HCT116 (cell line): Measurements from ENCODE around the gene EHF. TPM values are rescaled to one million over a fixed set of nuclear protein-coding genes. Genes with fewer than 3 reads are reported as not detected.

Source experiments
- ATAC-seq: fragments of 200-7000 bp; cut with Tn5 transposase; 2 replicates; pipeline ENCODE4 v1.9.1; 2020; ENCODE audit warnings: mild to moderate bottlenecking, moderate library complexity
- BruUV-seq: library from RNA; stranded (reverse); fragments of 400-500 nt; replicated peaks from 2 replicates; lab custom pipeline; 2021; lab: Mats Ljungman, UMichigan
- CTCF ChIA-PET: fragments of 300-600 bp; sonication (Branson Sonifier 250); formaldehyde crosslinking; loops from one replicate; lab custom pipeline; 2021; ENCODE audit warnings: antibody characterized with exemption; lab: Charles Lee
- POLR2A ChIA-PET: fragments of 300-600, 350-600 bp; sonication (Branson Sonifier 250); formaldehyde crosslinking; loops from one replicate; lab custom pipeline; 2021; ENCODE audit warnings: antibody characterized with exemption; lab: Charles Lee
- RAD21 ChIA-PET, 2 experiments: fragments of 300-600 bp; sonication (Branson Sonifier 250); formaldehyde crosslinking; loops; one replicate each; lab custom pipeline; 2023; ENCODE audit warnings: low total read pairs in 2 of 2; ENCODE audit not compliant: uncharacterized antibody in 2 of 2, unreplicated experiment in 2 of 2, low non-redundant PET in 1 of 2; lab: Charles Lee
- DNase-seq: peaks from one replicate; pipeline ENCODE4 v3.0.0-alpha.2; 2010; ENCODE audit warnings: low read depth, low spot score
- H2AFZ ChIP-seq: fragments of 200-600 bp; shearing (Covaris generic), sonication (generic); 2 replicates; pipeline ENCODE4 v1.6.1; 2017; ENCODE audit warnings: low read depth, mixed run types, mixed read lengths, antibody characterized with exemption, low read length; ENCODE audit not compliant: poor library complexity, severe bottlenecking
- H3K27ac ChIP-seq: 2 replicates; pipeline ENCODE4 v1.5.1; 2012; ENCODE audit warnings: low read depth, low read length
- H3K27me3 ChIP-seq: fragments of 200-600 bp; sonication (generic); 2 replicates; pipeline ENCODE4 v1.6.1; 2016; ENCODE audit warnings: mixed run types, low read length, mixed read lengths; ENCODE audit not compliant: insufficient read depth
- H3K36me3 ChIP-seq, 2 experiments: fragments of 200-500 bp in 1 of 2; fragments of 200-600 bp in 1 of 2; sonication (Bioruptor generic) in 1 of 2; sonication (generic) in 1 of 2; 2 replicates each; pipeline versions ENCODE4 v1.5.1 to v1.6.1; 2014 to 2016; ENCODE audit warnings: low read length in 2 of 2, inconsistent platforms in 1 of 2, mixed read lengths in 1 of 2, mixed run types in 1 of 2; ENCODE audit not compliant: insufficient read depth in 2 of 2, control insufficient read depth in 1 of 2
- H3K4me1 ChIP-seq, 2 experiments: fragments of 200-600 bp in 1 of 2; sonication (generic) in 1 of 2; 2 replicates each; pipeline versions ENCODE4 v1.5.1 to v1.6.1; 2012 to 2017; ENCODE audit warnings: low read length in 2 of 2, inconsistent platforms in 1 of 2, mild to moderate bottlenecking in 1 of 2, mixed read lengths in 1 of 2, mixed run types in 1 of 2, moderate library complexity in 1 of 2; ENCODE audit not compliant: insufficient read depth in 2 of 2, control insufficient read depth in 1 of 2
- H3K4me2 ChIP-seq: fragments of 200-600 bp; sonication (generic); 2 replicates; pipeline ENCODE4 v1.6.1; 2017; ENCODE audit warnings: mixed run types, low read length, mixed read lengths
- H3K4me3 ChIP-seq, 2 experiments: fragments of 200-600 bp in 1 of 2; sonication (generic) in 1 of 2; replicated peaks in 1 of 2; 2 replicates each; pipeline ENCODE4 v1.5.1; 2011 to 2016; ENCODE audit warnings: low read length in 2 of 2, control low read depth in 1 of 2, low read depth in 1 of 2, mild to moderate bottlenecking in 1 of 2, mixed read lengths in 1 of 2, mixed run types in 1 of 2
- H3K79me2 ChIP-seq: fragments of 200-600 bp; sonication (generic); 2 replicates; pipeline ENCODE4 v1.6.1; 2017; ENCODE audit warnings: mild to moderate bottlenecking, mixed run types, low read length, moderate library complexity, mixed read lengths; ENCODE audit not compliant: insufficient read depth
- H3K9ac ChIP-seq: fragments of 200-600 bp; sonication (generic); 2 replicates; pipeline ENCODE4 v1.6.1; 2016; ENCODE audit warnings: low read length, mixed read lengths
- H3K9me2 ChIP-seq: fragments of 200-600 bp; sonication (generic), shearing (Covaris generic); 2 replicates; pipeline ENCODE4 v1.6.1; 2017; ENCODE audit warnings: mixed run types, mild to moderate bottlenecking, moderate library complexity; ENCODE audit not compliant: insufficient read depth
- H3K9me3 ChIP-seq, 2 experiments: fragments of 200-500 bp in 1 of 2; fragments of 200-600 bp in 1 of 2; sonication (Bioruptor generic) in 1 of 2; sonication (generic) in 1 of 2; 2 replicates each; pipeline ENCODE4 v1.6.1; 2014 to 2017; ENCODE audit warnings: low read length in 2 of 2, mixed read lengths in 2 of 2, inconsistent platforms in 1 of 2, low read depth in 1 of 2, mild to moderate bottlenecking in 1 of 2, mixed run types in 1 of 2, moderate library complexity in 1 of 2; ENCODE audit not compliant: control insufficient read depth in 1 of 2, insufficient read depth in 1 of 2
- H4K20me1 ChIP-seq: fragments of 200-600 bp; sonication (generic), shearing (Covaris generic); 2 replicates; pipeline ENCODE4 v1.6.1; 2017; ENCODE audit warnings: mixed run types, mild to moderate bottlenecking, moderate library complexity; ENCODE audit not compliant: insufficient read depth
- CEBPB ChIP-seq: IDR thresholded peaks from 2 replicates; pipeline ENCODE4 v1.6.1; 2012; ENCODE audit warnings: low read depth
- EGR1 ChIP-seq: IDR thresholded peaks from 2 replicates; pipeline ENCODE4 v1.6.1; 2012; ENCODE audit warnings: low read depth
- ELF1 ChIP-seq: IDR thresholded peaks from 2 replicates; pipeline ENCODE4 v1.6.1; 2012; ENCODE audit warnings: low read depth, borderline replicate concordance
- FOSL1 ChIP-seq: IDR thresholded peaks from 2 replicates; pipeline ENCODE4 v1.6.1; 2012; ENCODE audit warnings: low read depth
- JUND ChIP-seq: IDR thresholded peaks from 2 replicates; pipeline ENCODE4 v1.6.1; 2012
- MAX ChIP-seq: IDR thresholded peaks from 2 replicates; pipeline ENCODE4 v1.6.1; 2012
- POLR2A ChIP-seq: IDR thresholded peaks from 2 replicates; pipeline ENCODE4 v1.7.0; 2011; ENCODE audit warnings: borderline replicate concordance; ENCODE audit not compliant: insufficient read depth, insufficient read length; ENCODE audit errors: extremely low read depth
- POLR2AphosphoS5 ChIP-seq: IDR thresholded peaks from 2 replicates; pipeline ENCODE4 v1.6.1; 2011; ENCODE audit warnings: mild to moderate bottlenecking, low read depth, low read length, moderate library complexity
- RAD21 ChIP-seq: IDR thresholded peaks from 2 replicates; pipeline ENCODE4 v1.6.1; 2012; ENCODE audit warnings: low read depth, mild to moderate bottlenecking
- REST ChIP-seq: IDR thresholded peaks from 2 replicates; pipeline ENCODE4 v1.6.1; 2012; ENCODE audit warnings: low read depth
- SIN3A ChIP-seq: IDR thresholded peaks from 2 replicates; pipeline ENCODE4 v1.6.1; 2012; ENCODE audit warnings: low read depth
- SP1 ChIP-seq: IDR thresholded peaks from 2 replicates; pipeline ENCODE4 v1.6.1; 2012; ENCODE audit warnings: low read depth
- SRF ChIP-seq: IDR thresholded peaks from 2 replicates; pipeline ENCODE4 v1.6.1; 2012; ENCODE audit warnings: low read depth
- TCF7L2 ChIP-seq: IDR thresholded peaks from 2 replicates; pipeline ENCODE4 v1.7.0; 2011; ENCODE audit warnings: borderline replicate concordance, inconsistent platforms; ENCODE audit not compliant: insufficient read depth, insufficient read length; ENCODE audit errors: extremely low read depth
- YY1 ChIP-seq: IDR thresholded peaks from 2 replicates; pipeline ENCODE4 v1.6.1; 2011; ENCODE audit warnings: low read length, low read depth, moderate library complexity, mild to moderate bottlenecking; ENCODE audit not compliant: insufficient replicate concordance; ENCODE audit errors: extremely low read depth
- ZBTB33 ChIP-seq: IDR thresholded peaks from 2 replicates; pipeline ENCODE4 v1.6.1; 2011; ENCODE audit warnings: mild to moderate bottlenecking, low read length, moderate library complexity; ENCODE audit not compliant: insufficient replicate concordance; ENCODE audit errors: extremely low read depth
- ZFX ChIP-seq: fragments of 450-650 bp; IDR thresholded peaks from 2 replicates; pipeline ENCODE4 v1.6.1; 2017
- ZNF274 ChIP-seq: fragments of 200-500 bp; sonication (Bioruptor generic); IDR thresholded peaks from 2 replicates; pipeline ENCODE4 v1.6.1; 2014; ENCODE audit warnings: mild to moderate bottlenecking, low read depth, low read length, inconsistent platforms
- intact Hi-C: fragments of 100-400 bp; cut with micrococcal nuclease; formaldehyde crosslinking; loops from 2 replicates; pipeline ENCODE4 v1.10.0; 2022
- total RNA-seq: library from RNA; stranded (reverse); gene quantifications from one replicate; pipeline ENCODE4 v1.2.1, GENCODE V29; 2021; ENCODE audit not compliant: unreplicated experiment

Gene EHF
- total RNA-seq, 1 experiment from 2014 or later = 51.5 TPM

DNA sequence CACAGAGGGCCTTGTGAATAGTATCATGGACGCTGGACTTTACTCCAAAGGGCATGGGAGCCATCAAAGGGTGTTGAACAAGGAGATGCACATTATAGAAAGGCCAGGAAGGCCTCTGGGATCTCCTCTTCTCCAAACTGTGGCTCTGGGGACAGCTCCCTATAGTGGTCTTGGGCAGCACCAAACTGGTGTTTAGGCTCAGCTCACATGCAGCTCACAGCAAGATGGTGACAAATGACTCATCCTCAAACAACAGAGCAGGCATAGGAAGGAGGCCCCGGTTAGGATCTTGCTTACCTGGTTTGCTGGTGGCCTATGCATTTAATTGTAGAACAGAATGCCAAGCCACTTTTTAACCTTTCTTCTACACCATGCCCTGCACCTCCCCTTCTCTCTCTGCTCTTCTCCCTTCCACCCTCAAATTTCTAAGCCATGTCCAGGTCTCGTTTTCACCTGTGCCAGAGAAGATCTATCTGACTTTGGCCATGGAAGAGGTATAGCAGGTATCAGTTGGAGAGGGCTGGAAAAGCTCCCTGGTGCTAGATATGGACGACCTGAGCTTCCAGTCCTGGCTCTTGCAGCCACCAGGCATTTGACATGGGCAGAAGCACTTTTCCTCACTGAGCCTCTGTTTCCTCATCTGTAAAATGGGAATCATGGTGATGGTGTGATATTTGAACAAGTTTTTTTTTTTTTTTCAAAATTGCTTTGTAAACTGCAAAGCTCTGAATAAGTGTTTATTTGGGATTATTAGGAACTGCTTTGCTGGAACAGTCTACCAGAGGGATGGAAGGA lies 14.4 kb upstream of the EHF start:
- ChIA-PET POLR2A (interaction anchor here (0.9 kb wide), 1 partner anchor 8 kb away, joined by 3 read pairs; no protein-coding TSS in a partner anchor), CTCF (no interaction called here), RAD21 (interaction anchor here in 1 of 2 experiments (0.7 to 1.0 kb wide), 2 partner anchors 29 to 183 kb away, joined by 3 read pairs; no protein-coding TSS in a partner anchor)
- ATAC-seq (no peak), DNase-seq (no peak)
- no peaks in the 10 kb centered on the region for H3K36me3 ChIP-seq
- H3K4me3 ChIP-seq = no peak overlapping the region
- no peaks in the 10 kb centered on the region for H3K9me3 ChIP-seq
- H3K27me3 ChIP-seq = no peaks in the 10 kb centered on the region
- no peak overlapping the region for H2AFZ ChIP-seq
- H4K20me1 ChIP-seq = no peaks in the 10 kb centered on the region
- peak overlapping the region; percentile 13 for H3K4me2 ChIP-seq
- TF ChIP-seq FOSL1 (no peak), MAX (no peak), ZBTB33 (no peak), REST (no peak), ZNF274 (no peak), CEBPB (no peak), SIN3A (no peak), SP1 (no peak), ZFX (no peak), SRF (no peak), ELF1 (no peak), JUND (no peak), RAD21 (no peak), POLR2A (no peak), POLR2AphosphoS5 (no peak), YY1 (no peak), EGR1 (no peak), TCF7L2 (no peak)
- intact Hi-C loops = no loop called here
- H3K9me2 ChIP-seq = no peaks in the 10 kb centered on the region
- no peaks in the 10 kb centered on the region for H3K79me2 ChIP-seq
- no peak overlapping the region for H3K9ac ChIP-seq
- peaks cover 33 to 72% of the 10 kb centered on the region in 2 experiments for H3K4me1 ChIP-seq
- no TSS peak for BruUV-seq
- no peak overlapping the region for H3K27ac ChIP-seq
